EH (cell line): ENCODE results near the gene AP2S1.
A peak's percentile ranks its signal among the peaks of the same experiment; 100 is the strongest.
"Not testable (repeated sequence)": the region's sequence is repeated elsewhere in the genome, so short reads cannot be mapped to it uniquely, and the experiment has no call there.

ENCODE experiments used
- DNase-seq: peaks from one replicate; pipeline ENCODE4 v3.0.0-alpha.2; 2015; ENCODE audit warnings: low read depth

The AP2S1 gene

GRCh38 chr19:46867170-46867569 is 16.5 kb upstream of the AP2S1 start:
- DNase-seq: no peak

DNA sequence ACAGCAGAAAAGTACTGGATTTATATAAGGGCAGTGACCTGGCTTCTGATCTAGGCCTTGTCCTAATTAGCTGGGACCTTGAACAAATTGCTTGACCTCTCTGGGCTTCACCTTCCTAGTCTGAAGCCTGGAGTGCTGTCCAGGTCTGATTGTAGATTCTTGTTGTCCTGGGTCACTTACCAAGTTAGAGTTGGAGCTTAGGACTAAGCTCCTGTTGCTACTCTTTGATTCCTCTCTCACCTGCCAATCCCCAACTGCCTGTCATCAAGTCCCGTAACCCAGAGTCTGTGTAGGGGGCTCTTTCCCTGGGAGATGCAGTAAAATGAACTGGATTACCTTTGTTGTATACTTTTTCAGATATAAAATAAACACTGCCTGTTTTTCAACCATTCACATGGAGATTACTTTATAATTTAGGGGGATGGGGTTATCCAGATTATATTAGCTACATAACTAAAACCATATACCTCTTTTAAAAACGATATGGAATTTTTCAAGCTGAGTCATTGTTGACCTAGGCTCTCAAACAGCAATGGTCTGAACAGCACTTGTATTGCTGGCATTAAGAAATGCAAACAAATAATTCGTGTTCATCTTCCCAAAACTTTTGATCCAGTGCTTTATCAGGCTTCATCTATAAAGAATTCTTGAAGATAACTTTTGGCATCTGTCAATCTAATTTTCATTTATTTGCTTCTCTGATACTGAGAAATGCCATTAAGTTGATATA is 15.9 kb upstream of the AP2S1 start:
- peak; percentile 41 for DNase-seq

- peak; percentile 88 for DNase-seq
Observed at GRCh38 chr19:46863818-46864629, 13.4 kb upstream of the AP2S1 start.

DNA sequence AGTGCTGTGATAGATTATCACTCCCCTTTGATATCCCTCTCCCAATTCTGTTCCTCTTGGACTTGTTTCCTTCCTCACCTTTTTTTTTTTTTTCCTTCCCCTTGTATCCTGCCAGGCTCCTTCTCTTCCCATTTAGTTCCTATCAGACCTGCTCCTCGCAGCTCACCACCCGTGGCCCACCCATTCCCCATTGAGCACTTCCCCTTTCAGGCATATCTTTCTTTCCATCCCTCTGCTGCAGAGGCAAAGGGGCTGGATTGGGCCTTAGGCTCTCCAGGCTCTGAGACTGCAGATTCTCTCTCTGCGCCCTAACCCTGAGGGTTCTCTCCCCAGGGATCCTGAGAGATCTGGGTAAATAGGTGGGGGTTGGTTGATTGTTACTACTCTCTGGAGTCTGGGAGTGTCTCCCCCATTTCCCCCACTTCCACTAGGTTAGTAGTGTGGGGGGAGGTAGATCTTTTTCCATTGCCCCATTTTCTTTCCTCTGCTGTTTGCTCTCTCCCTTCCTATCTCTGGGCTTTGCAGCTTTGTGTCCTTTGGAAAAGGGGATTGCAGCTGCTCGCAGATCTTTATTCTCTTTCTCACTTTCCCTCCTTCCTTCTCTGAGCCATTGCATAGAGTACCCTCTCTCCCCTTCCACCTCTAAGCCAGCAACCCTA is 12.5 kb upstream of the AP2S1 start:
- DNase-seq: no peak

DNA sequence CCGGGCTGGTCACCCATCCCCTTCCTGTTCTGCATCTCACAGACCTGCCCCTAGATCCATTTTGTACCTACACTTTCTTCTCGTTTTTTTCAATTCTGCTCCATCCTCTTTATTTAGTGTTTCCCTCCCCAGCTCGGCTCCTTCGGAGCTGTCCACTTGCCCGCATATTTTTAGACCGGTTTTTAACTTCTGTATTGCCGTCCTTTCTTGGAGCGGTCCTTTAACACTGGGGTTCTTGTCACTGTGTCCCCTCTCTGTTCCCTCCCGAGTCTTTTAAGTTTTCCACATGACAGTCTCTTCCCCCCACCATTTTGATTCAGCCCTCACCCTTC is 11.8 kb upstream of the AP2S1 start:
- DNase-seq: peak; percentile 37

- DNase-seq: peak; percentile 40
Observed at GRCh38 chr19:46861691-46862502, 11.3 kb upstream of the AP2S1 start.

DNA sequence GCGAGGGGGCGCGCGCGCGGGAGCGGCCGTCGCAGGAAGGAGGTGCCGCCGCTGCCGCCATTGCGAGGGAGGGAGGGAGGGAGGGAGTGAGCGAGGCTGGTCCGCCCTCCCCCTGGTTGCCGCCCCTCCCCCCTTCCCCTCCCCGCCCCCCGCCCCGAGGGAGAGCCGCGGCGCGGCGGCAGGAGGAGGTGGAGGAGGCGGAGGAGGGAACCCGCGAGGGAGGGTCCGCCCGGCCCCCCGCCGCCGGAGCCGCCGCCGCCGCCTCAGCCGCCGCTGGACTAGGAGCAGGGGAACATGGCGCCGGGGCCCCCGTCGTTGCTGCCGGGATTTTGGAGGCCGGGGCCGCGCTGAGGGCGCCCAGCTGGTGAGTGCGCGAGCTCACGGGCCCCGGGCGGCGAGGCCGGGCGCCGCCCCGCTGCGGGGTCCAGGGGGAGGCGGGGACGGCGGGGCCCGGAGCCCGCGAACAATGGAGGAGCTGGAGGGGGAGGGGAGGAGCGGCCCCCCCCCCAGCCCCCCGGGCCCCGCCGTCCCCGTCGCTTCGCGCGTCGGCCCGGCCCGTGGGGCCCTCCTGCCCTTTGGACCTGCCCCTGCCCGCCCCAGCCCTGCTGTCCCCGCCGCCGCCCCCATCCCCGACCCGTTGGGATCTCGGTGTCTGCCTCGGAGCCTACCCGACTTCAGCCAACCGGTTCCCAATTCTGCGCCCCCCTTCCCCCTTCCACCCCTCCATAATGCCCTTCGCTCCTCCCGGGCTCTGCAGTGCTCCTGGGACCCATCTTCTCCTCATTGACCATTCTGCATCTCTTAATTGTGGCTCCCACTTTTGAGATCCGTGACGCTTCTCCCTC is 10.4 kb upstream of the AP2S1 start, which contains the start of gene ARHGAP35:
TSS of gene ARHGAP35 (plus strand) at position 152 of the 845 bp plus-strand sequence. CDS start 57,679 bp downstream, outside the sequence.
- DNase-seq: no peak

- peak; percentile 99 for DNase-seq
Observed at GRCh38 chr19:46860125-46860845, 9.6 kb upstream of the AP2S1 start.

GRCh38 chr19:46859637-46860124 is 9.0 kb upstream of the AP2S1 start:
- peak; percentile 91 for DNase-seq

DNA sequence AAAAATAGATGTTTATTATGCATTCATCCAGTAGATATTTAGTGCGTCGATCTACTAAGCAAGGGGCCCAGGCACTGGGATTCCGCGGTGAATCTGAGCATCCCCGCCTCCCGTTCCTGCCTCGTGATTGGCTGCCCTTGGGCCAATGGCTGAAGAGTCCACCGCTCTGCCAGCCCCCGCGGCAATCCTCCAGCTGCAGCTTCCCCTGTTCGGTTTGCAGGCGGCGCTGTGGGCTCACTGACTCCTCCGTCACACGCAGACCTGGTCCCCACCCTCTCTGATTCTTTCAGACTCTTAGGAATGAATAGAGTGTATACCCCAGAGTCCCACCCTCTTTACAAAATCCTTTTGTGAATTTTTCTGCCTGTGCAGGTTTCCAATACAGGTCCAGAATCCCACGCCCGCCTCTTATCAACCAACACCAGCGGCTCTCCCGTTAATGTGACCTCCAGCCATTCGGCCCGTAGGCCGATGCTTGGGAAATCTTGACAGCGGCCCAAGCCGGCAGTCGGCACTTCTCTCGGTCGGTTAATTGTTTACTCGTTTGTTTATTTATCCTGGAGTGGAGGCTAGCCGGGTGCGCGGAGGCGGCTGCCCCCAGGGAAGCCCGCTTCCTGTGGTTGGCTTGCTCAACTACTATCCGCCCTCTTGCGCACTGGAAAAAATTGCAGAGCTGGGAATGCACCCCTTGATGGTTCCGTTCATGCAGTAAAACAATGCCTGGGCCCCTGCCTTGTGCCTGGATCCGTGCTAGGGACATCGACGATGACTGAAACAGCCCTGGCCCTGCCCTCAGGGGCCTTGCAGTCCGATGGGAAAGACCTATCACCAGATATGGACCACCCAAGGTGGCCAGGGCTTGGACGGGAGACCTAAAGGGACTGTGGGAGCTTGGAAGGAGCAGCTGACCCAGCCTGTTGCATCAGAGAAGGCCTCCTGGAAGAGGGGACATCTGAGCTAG is 5.7 kb upstream of the AP2S1 start:
- peak; percentile 98 for DNase-seq

DNA sequence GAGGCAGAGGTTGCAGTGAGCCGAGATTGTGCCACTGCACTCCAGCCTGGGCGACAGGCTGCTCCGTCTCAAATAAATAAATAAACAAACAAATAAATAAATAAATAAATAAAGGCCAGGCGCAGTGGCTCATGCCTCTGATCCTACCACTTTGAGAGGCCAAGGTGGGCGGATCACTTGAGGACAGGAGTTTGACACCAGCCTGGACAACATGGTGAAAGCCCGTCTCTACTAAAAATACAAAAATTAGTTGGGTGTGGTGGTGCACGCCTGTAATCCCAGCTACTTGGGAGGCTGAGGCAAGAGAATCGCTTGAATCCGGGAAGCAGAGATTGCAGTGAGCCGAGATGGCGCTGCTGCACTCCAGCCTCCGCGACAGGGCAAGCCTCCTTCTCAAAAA is 4.1 kb upstream of the AP2S1 start:
- not testable (repeated sequence) for DNase-seq

DNA sequence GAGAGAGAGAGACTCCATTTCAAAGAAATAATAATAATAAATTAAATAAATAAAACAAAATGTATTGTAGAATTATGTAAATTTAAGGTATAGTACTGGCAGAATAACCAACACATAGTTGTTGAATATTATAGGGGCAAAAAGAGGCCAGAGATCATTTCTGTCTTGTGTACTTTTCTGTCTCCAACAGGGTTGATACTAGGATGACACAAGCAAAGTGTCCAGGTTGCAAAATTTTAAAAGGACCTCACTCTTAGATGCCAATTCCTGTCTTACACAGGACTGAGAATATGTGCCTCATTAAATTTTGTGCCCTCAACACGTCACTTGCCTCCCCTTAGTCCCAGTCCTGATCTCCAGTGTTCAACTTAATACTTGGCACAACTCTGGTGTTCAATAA is 2.2 kb upstream of the AP2S1 start:
- no peak for DNase-seq

GRCh38 chr19:46849610-46850009 is 1.0 kb downstream of the AP2S1 start:
- peak; percentile 45 for DNase-seq

GRCh38 chr19:46848389-46848788 is 2.3 kb downstream of the AP2S1 start:
- no peak for DNase-seq

DNA sequence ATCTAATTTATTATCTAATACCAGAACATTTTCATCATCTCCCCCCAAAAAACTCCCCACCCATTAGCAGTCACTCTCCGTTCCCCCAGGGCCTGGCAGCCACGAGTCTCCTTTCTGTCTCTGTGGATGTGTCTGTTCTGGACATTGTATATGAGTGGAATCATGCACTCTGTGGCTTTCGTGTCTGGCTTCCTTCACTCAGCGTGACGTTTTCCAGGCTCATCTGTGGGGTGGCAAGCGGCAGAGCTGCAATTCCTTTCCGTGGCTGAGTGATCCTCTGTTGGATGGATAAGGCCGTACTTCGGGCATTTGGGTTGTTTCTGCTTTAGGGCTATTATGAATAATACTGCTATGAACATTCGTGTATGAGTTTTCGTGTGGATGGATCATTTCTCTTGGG is 3.1 kb downstream of the AP2S1 start:
- DNase-seq: no peak

DNA sequence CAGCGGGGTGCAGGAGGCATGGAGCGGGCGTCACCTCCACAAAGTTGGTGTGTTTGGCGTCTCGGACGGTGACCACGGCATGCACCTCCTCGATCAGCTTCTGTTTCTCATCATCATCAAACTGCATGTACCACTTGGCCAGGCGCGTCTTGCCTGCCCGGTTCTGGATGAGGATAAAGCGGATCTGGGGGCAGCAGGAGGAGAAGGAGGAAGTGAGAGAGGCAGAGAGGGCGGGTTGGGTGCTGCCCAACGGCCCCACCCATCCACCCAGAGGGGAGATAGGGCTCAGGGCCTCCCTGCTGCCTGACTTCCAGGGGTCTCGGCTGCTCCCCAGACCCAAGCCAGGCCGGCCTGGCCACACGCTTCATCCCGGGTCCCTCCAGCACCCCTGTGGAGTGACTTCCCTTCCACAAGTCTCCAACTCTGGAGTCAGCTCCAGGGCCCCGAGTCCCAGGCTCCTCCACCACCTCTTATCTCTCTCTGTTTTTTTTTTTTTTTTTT is 4.6 kb downstream of the AP2S1 start:
- no peak for DNase-seq

DNA sequence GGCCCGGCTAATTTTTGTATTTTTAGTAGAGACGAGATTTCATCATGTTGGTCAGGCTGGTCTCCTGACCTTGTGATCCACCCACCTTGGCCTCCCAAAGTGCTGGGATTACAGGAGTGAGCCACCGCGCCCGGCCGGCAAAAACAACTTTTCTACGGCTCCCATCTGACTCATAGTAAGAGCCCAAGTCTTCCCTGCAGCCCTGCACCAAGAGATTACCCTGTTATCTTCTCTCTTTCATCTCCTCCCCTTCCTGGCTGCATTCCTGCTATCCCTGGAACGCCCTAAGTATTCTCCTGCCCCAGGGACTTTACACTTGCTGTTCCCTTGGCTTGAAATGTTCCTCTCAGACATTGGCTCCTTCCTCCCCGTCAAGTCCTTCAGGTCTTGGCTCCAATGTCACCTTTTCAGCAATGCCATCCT is 6.6 kb downstream of the AP2S1 start:
- peak; percentile 73 for DNase-seq

- no peak for DNase-seq
Observed at GRCh38 chr19:46842791-46843190, 7.9 kb downstream of the AP2S1 start.
